ENCODE results near the gene CAPN12.

DNA sequence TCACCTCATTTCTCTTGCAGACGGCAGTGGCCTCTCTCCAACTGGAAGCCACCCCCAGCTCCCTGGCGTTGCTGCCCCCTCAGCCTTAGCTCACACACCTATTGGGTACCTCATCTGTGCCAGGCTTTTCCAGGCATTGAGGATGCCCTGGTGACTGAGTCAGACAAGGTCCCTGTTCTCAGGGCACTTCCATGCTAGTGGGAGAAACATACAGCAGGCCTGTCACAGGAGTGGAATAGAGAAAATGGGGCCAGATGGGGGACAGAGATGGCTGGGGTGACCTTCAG lies 33.9 kb downstream of the CAPN12 start:
- TF ChIP-seq, protein P1, sequence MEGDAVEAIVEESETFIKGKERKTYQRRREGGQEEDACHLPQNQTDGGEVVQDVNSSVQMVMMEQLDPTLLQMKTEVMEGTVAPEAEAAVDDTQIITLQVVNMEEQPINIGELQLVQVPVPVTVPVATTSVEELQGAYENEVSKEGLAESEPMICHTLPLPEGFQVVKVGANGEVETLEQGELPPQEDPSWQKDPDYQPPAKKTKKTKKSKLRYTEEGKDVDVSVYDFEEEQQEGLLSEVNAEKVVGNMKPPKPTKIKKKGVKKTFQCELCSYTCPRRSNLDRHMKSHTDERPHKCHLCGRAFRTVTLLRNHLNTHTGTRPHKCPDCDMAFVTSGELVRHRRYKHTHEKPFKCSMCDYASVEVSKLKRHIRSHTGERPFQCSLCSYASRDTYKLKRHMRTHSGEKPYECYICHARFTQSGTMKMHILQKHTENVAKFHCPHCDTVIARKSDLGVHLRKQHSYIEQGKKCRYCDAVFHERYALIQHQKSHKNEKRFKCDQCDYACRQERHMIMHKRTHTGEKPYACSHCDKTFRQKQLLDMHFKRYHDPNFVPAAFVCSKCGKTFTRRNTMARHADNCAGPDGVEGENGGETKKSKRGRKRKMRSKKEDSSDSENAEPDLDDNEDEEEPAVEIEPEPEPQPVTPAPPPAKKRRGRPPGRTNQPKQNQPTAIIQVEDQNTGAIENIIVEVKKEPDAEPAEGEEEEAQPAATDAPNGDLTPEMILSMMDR (IDR thresholded peaks at IDR 0.05): no peak
- TF ChIP-seq SIN3A (IDR thresholded peaks at IDR 0.05; ENCODE audit: borderline replicate concordance, insufficient read depth, low read depth, low read length): no peak
- TF ChIP-seq POLR2AphosphoS5 (IDR thresholded peaks at IDR 0.05; ENCODE audit: low read depth, low read length): no peak
- TF ChIP-seq TCF7L2 (IDR thresholded peaks at IDR 0.05; ENCODE audit: low read depth, low read length): no peak
- TF ChIP-seq, protein P2, sequence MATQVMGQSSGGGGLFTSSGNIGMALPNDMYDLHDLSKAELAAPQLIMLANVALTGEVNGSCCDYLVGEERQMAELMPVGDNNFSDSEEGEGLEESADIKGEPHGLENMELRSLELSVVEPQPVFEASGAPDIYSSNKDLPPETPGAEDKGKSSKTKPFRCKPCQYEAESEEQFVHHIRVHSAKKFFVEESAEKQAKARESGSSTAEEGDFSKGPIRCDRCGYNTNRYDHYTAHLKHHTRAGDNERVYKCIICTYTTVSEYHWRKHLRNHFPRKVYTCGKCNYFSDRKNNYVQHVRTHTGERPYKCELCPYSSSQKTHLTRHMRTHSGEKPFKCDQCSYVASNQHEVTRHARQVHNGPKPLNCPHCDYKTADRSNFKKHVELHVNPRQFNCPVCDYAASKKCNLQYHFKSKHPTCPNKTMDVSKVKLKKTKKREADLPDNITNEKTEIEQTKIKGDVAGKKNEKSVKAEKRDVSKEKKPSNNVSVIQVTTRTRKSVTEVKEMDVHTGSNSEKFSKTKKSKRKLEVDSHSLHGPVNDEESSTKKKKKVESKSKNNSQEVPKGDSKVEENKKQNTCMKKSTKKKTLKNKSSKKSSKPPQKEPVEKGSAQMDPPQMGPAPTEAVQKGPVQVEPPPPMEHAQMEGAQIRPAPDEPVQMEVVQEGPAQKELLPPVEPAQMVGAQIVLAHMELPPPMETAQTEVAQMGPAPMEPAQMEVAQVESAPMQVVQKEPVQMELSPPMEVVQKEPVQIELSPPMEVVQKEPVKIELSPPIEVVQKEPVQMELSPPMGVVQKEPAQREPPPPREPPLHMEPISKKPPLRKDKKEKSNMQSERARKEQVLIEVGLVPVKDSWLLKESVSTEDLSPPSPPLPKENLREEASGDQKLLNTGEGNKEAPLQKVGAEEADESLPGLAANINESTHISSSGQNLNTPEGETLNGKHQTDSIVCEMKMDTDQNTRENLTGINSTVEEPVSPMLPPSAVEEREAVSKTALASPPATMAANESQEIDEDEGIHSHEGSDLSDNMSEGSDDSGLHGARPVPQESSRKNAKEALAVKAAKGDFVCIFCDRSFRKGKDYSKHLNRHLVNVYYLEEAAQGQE (IDR thresholded peaks at IDR 0.05; ENCODE audit: insufficient read depth in 1 of 2, low read depth in 2 of 2, low read length in 1 of 2): no peak
